Measurements from ENCODE around the gene ULBP1. TPM values are rescaled to one million over a fixed set of nuclear protein-coding genes. Genes with fewer than 3 reads are reported as not detected.

Gene ULBP1
- total RNA-seq, 1 experiment from 2014 or later = 3.1 TPM

GRCh38 chr6:149995235-149995750 is 31.6 kb downstream of the ULBP1 start:
- intact Hi-C loops (cut with micrococcal nuclease; ENCODE audit: unreplicated experiment) = no loop called here
- no peaks in the 10 kb centered on the region for H3K36me3 ChIP-seq (ENCODE audit: control insufficient read depth, insufficient read depth, low read length)
- DNase-seq (ENCODE audit: low read depth, low spot score) = no peak
- no TSS peak for BruUV-seq (replicated peaks)
- ChIA-PET POLR2A (interaction anchor here (0.6 kb wide), 1 partner anchor 11 kb away, joined by 7 read pairs; no protein-coding TSS in a partner anchor), CTCF (no interaction called here)
- peaks cover 4% of the 10 kb centered on the region; the same call in 1 of the 2 replicates for H3K4me1 ChIP-seq (ENCODE audit: control insufficient read depth, insufficient read depth, low read length)
- no peak overlapping the region for H3K4me3 ChIP-seq (ENCODE audit: low read depth in 2 of 2, low read length in 2 of 2)
- no peak for ATAC-seq
- in situ Hi-C loops (cut with HindIII; ENCODE audit: low pct_unique_long_range_greater_than_20kb, low sequenced_read_pairs) = no loop called here
- H3K9me3 ChIP-seq (ENCODE audit: control insufficient read depth, insufficient read depth, low read depth, low read length) = no peaks in the 10 kb centered on the region
- no peak overlapping the region for H3K27ac ChIP-seq (ENCODE audit: low read length)
- TF ChIP-seq SIN3A (IDR thresholded peaks at IDR 0.05; ENCODE audit: borderline replicate concordance, insufficient read depth, low read depth, low read length) (no peak), REST (IDR thresholded peaks at IDR 0.05; ENCODE audit: insufficient read depth in 1 of 2, low read depth in 2 of 2, low read length in 1 of 2) (no peak), TCF7L2 (IDR thresholded peaks at IDR 0.05; ENCODE audit: low read depth, low read length) (no peak), POLR2AphosphoS5 (IDR thresholded peaks at IDR 0.05; ENCODE audit: low read depth, low read length) (no peak), CTCF (IDR thresholded peaks at IDR 0.05) (no peak)
- peaks cover 28% of the 10 kb centered on the region for H3K27me3 ChIP-seq (ENCODE audit: control insufficient read depth, insufficient read depth, low read length)

GRCh38 chr6:149995971-149996370 is 32.2 kb downstream of the ULBP1 start:
- intact Hi-C loops (cut with micrococcal nuclease; ENCODE audit: unreplicated experiment) = no loop called here
- H3K27me3 ChIP-seq (ENCODE audit: control insufficient read depth, insufficient read depth, low read length) = peaks cover 22% of the 10 kb centered on the region
- in situ Hi-C loops (cut with HindIII; ENCODE audit: low pct_unique_long_range_greater_than_20kb, low sequenced_read_pairs) = no loop called here
- TF ChIP-seq SIN3A (IDR thresholded peaks at IDR 0.05; ENCODE audit: borderline replicate concordance, insufficient read depth, low read depth, low read length) (no peak), TCF7L2 (IDR thresholded peaks at IDR 0.05; ENCODE audit: low read depth, low read length) (no peak), CTCF (IDR thresholded peaks at IDR 0.05) (no peak), REST (IDR thresholded peaks at IDR 0.05; ENCODE audit: insufficient read depth in 1 of 2, low read depth in 2 of 2, low read length in 1 of 2) (no peak), POLR2AphosphoS5 (IDR thresholded peaks at IDR 0.05; ENCODE audit: low read depth, low read length) (no peak)
- DNase-seq (ENCODE audit: low read depth, low spot score) = no peak
- H3K4me1 ChIP-seq (ENCODE audit: control insufficient read depth, insufficient read depth, low read length) = peaks cover 3% of the 10 kb centered on the region; the same call in 1 of the 2 replicates
- no peak overlapping the region for H3K27ac ChIP-seq (ENCODE audit: low read length)
- H3K4me3 ChIP-seq (ENCODE audit: low read depth in 2 of 2, low read length in 2 of 2) = no peak overlapping the region
- no peaks in the 10 kb centered on the region for H3K9me3 ChIP-seq (ENCODE audit: control insufficient read depth, insufficient read depth, low read depth, low read length)
- POLR2A ChIA-PET = no interaction called here
- no peaks in the 10 kb centered on the region for H3K36me3 ChIP-seq (ENCODE audit: control insufficient read depth, insufficient read depth, low read length)
- CTCF ChIA-PET = no interaction called here
- ATAC-seq = no peak
- BruUV-seq (replicated peaks) = no TSS peak
